A673 (cell line): ENCODE measurements around the gene OR7G2.

ENCODE experiments used
- EZH2 ChIP-seq: fragments of 200-600 bp; sonication (generic); IDR thresholded peaks from 2 replicates; pipeline ENCODE4 v1.6.1; 2017; ENCODE audit warnings: borderline replicate concordance, low read depth, mild to moderate bottlenecking, mixed read lengths, antibody characterized with exemption, low read length; ENCODE audit not compliant: poor library complexity, severe bottlenecking
- TF ChIP-seq, protein P1 (sequence below): fragments of 300-800, 200-600 bp; sonication (generic); conservative IDR thresholded peaks from 2 replicates; pipeline ENCODE4 v1.5.1; 2017; ENCODE audit warnings: low read depth, mild to moderate bottlenecking, antibody characterized with exemption, low read length, moderate library complexity, mixed read lengths

DNA sequence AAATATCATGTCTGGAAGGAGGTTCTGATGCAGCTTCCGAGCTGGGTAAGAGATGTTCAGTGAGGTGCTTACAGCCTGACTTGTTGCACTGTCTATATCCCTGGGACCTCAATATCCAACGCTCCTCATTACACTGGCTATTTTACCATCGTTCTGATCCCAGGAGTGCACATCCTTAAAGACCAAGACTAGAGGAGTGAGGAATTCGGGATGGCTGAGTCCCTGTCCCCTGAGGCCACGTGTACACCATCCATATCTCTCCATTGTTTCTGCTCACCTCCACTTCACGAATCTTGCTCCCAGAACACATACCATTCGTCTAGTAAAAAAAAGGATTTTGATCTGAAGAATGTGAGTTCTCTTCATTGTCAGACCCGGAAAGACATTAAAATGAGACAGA, at the start of gene OR7G2:
- TF ChIP-seq EZH2 = no peak
- TF ChIP-seq, protein P1, sequence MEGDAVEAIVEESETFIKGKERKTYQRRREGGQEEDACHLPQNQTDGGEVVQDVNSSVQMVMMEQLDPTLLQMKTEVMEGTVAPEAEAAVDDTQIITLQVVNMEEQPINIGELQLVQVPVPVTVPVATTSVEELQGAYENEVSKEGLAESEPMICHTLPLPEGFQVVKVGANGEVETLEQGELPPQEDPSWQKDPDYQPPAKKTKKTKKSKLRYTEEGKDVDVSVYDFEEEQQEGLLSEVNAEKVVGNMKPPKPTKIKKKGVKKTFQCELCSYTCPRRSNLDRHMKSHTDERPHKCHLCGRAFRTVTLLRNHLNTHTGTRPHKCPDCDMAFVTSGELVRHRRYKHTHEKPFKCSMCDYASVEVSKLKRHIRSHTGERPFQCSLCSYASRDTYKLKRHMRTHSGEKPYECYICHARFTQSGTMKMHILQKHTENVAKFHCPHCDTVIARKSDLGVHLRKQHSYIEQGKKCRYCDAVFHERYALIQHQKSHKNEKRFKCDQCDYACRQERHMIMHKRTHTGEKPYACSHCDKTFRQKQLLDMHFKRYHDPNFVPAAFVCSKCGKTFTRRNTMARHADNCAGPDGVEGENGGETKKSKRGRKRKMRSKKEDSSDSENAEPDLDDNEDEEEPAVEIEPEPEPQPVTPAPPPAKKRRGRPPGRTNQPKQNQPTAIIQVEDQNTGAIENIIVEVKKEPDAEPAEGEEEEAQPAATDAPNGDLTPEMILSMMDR = no peak
